ENCODE data around the gene SLAMF8.

SLAMF8 gene

GRCh38 chr1:159866066-159866465 is 39.4 kb downstream of the SLAMF8 start:
- no peak for DNase-seq (ENCODE audit: low read depth, low spot score)
- no peak overlapping the region for H3K4me3 ChIP-seq (ENCODE audit: low read length)

- DNase-seq (ENCODE audit: low read depth, low spot score): peak; percentile 91
- no peak overlapping the region for H3K4me3 ChIP-seq (ENCODE audit: low read length)
Observed at GRCh38 chr1:159866905-159867663, 40.4 kb downstream of the SLAMF8 start.

GRCh38 chr1:159867664-159868026 is 41.0 kb downstream of the SLAMF8 start:
- H3K4me3 ChIP-seq (ENCODE audit: low read length): no peak overlapping the region
- DNase-seq (ENCODE audit: low read depth, low spot score): no peak

- DNase-seq (ENCODE audit: low read depth, low spot score): no peak
- H3K4me3 ChIP-seq (ENCODE audit: low read length): no peak overlapping the region
Observed at GRCh38 chr1:159868766-159869165, 42.1 kb downstream of the SLAMF8 start.

- no peak overlapping the region for H3K4me3 ChIP-seq (ENCODE audit: low read length)
- peak; percentile 76 for DNase-seq (ENCODE audit: low read depth, low spot score)
Observed at GRCh38 chr1:159869173-159869572, 42.5 kb downstream of the SLAMF8 start.

- no peak overlapping the region for H3K4me3 ChIP-seq (ENCODE audit: low read length)
- DNase-seq (ENCODE audit: low read depth, low spot score): no peak
Observed at GRCh38 chr1:159869607-159870006, 42.9 kb downstream of the SLAMF8 start.

- no peak for DNase-seq (ENCODE audit: low read depth, low spot score)
- H3K4me3 ChIP-seq (ENCODE audit: low read length): no peak overlapping the region
Observed at GRCh38 chr1:159870704-159871103, 44.0 kb downstream of the SLAMF8 start.

- H3K4me3 ChIP-seq (ENCODE audit: low read length): no peak overlapping the region
- DNase-seq (ENCODE audit: low read depth, low spot score): no peak
Observed at GRCh38 chr1:159872891-159873290, 46.2 kb downstream of the SLAMF8 start.

GRCh38 chr1:159873530-159874143 is 47.0 kb downstream of the SLAMF8 start:
- no peak overlapping the region for H3K4me3 ChIP-seq (ENCODE audit: low read length)
- DNase-seq (ENCODE audit: low read depth, low spot score): no peak

GRCh38 chr1:159877695-159878444 is 51.2 kb downstream of the SLAMF8 start:
- no peak for DNase-seq (ENCODE audit: low read depth, low spot score)
- no peak overlapping the region for H3K4me3 ChIP-seq (ENCODE audit: low read length)

GRCh38 chr1:159879136-159879535 is 52.5 kb downstream of the SLAMF8 start:
- no peak for DNase-seq (ENCODE audit: low read depth, low spot score)
- no peak overlapping the region for H3K4me3 ChIP-seq (ENCODE audit: low read length)

- no peak overlapping the region for H3K4me3 ChIP-seq (ENCODE audit: low read length)
- DNase-seq (ENCODE audit: low read depth, low spot score): no peak
Observed at GRCh38 chr1:159879977-159880376, 53.3 kb downstream of the SLAMF8 start.

GRCh38 chr1:159880430-159880829 is 53.8 kb downstream of the SLAMF8 start:
- no peak overlapping the region for H3K4me3 ChIP-seq (ENCODE audit: low read length)
- DNase-seq (ENCODE audit: low read depth, low spot score): no peak

GRCh38 chr1:159881622-159882526 is 55.2 kb downstream of the SLAMF8 start:
- H3K4me3 ChIP-seq (ENCODE audit: low read length): no peak overlapping the region
- DNase-seq (ENCODE audit: low read depth, low spot score): peak; percentile 30

- no peak for DNase-seq (ENCODE audit: low read depth, low spot score)
Observed at GRCh38 chr1:159882527-159882862, 55.8 kb downstream of the SLAMF8 start.

GRCh38 chr1:159883134-159883533 is 56.5 kb downstream of the SLAMF8 start:
- H3K4me3 ChIP-seq (ENCODE audit: low read length): no peak overlapping the region
- DNase-seq (ENCODE audit: low read depth, low spot score): no peak

More at GRCh38 chr1:159882527-159882862, 55.8 kb downstream of the SLAMF8 start:
- no peak overlapping the region for H3K4me3 ChIP-seq (ENCODE audit: low read length)

- no peak for DNase-seq (ENCODE audit: low read depth, low spot score)
- no peak overlapping the region for H3K4me3 ChIP-seq (ENCODE audit: low read length)
Observed at GRCh38 chr1:159884296-159884695, 57.6 kb downstream of the SLAMF8 start.

All from Jurkat, Clone E6-1 (cell line).